ENCODE data around the gene MORN5. TPM values are rescaled to one million over a fixed set of nuclear protein-coding genes. Genes with fewer than 3 reads are reported as not detected.

The MORN5 gene
- total and polyA plus RNA-seq, 9 of the 15 experiments (the other 6 are each of a cell fraction or from before 2014, with no cell fraction given) = not detected

- Histone ChIP-seq H3K4me1 (replicated peaks in 1 of 2; ENCODE audit: control insufficient read depth in 2 of 2, insufficient read depth in 2 of 2, low read length in 2 of 2) (peaks cover 25 to 44% of the 10 kb centered on the region in 2 experiments; a peak in 4 of 5 replicates), H3K9me1 (ENCODE audit: control insufficient read depth, insufficient read depth, low read length) (no peaks in the 10 kb centered on the region), H3K27ac (ENCODE audit: extremely low read depth, low read depth, low read length) (no peak overlapping the region), H3K79me2 (ENCODE audit: control insufficient read depth, insufficient read depth, low read length) (peaks cover 10% of the 10 kb centered on the region), H3K9ac (ENCODE audit: insufficient read depth in 1 of 2, low read depth in 2 of 2, low read length in 2 of 2) (no peak overlapping the region), H2AFZ (ENCODE audit: low read depth, low read length) (no peak overlapping the region; the same call in 1 of the 2 replicates), H3K9me3 (replicated peaks; ENCODE audit: control insufficient read depth, insufficient read depth, low read depth, low read length) (peaks cover 2% of the 10 kb centered on the region; the same call in 1 of the 2 replicates), H3K36me3 (ENCODE audit: control insufficient read depth, insufficient read depth, low read length) (no peaks in the 10 kb centered on the region), H4K20me1 (replicated peaks; ENCODE audit: control insufficient read depth, insufficient read depth, low read length) (no peaks in the 10 kb centered on the region), H3K4me2 (ENCODE audit: insufficient read depth, low read length) (no peak overlapping the region), H3K27me3 (ENCODE audit: control insufficient read depth in 2 of 2, insufficient read depth in 2 of 2, low read length in 2 of 2) (no peaks in the 10 kb centered on the region), H3K4me3 (no peak overlapping the region)
- no TSS peak for BruUV-seq (replicated peaks)
- TF ChIP-seq HMG20A (CRISPR knock-in tag; conservative IDR thresholded peaks at IDR 0.05) = no peak
- TF ChIP-seq XRCC3 (IDR thresholded peaks at IDR 0.05) = no peak
- no peak for TF ChIP-seq FOXK1 (CRISPR knock-in tag; IDR thresholded peaks at IDR 0.05; ENCODE audit: borderline replicate concordance)
- no peak for TF ChIP-seq GABPB2 (CRISPR knock-in tag; conservative IDR thresholded peaks at IDR 0.05)
- TF ChIP-seq, protein P1, sequence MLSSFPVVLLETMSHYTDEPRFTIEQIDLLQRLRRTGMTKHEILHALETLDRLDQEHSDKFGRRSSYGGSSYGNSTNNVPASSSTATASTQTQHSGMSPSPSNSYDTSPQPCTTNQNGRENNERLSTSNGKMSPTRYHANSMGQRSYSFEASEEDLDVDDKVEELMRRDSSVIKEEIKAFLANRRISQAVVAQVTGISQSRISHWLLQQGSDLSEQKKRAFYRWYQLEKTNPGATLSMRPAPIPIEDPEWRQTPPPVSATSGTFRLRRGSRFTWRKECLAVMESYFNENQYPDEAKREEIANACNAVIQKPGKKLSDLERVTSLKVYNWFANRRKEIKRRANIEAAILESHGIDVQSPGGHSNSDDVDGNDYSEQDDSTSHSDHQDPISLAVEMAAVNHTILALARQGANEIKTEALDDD (IDR thresholded peaks at IDR 0.05) = peak; percentile 82
- TF ChIP-seq GATA2 (CRISPR knock-in tag; IDR thresholded peaks at IDR 0.05) = peak; percentile 61
- TF ChIP-seq SP1 (CRISPR knock-in tag; IDR thresholded peaks at IDR 0.05) = no peak
- no peak for TF ChIP-seq ZNF76 (CRISPR knock-in tag; IDR thresholded peaks at IDR 0.05; ENCODE audit: borderline replicate concordance)
- no peak for TF ChIP-seq HDAC6 (IDR thresholded peaks at IDR 0.05; ENCODE audit: low read depth, low read length)
- no peak for TF ChIP-seq KDM4B (IDR thresholded peaks at IDR 0.05; ENCODE audit: borderline replicate concordance in 2 of 2, low read depth in 1 of 2)
- no peak for TF ChIP-seq PYGO2 (tag; IDR thresholded peaks at IDR 0.05)
- TF ChIP-seq FOXM1 (IDR thresholded peaks at IDR 0.05; ENCODE audit: low read depth) = no peak
- no peak for TF ChIP-seq FOXM1 (CRISPR knock-in tag; IDR thresholded peaks at IDR 0.05; ENCODE audit: low read depth)
- no peak for DNase-seq (ENCODE audit: extremely low read depth in 1 of 4, low spot score in 3 of 4)
- in situ Hi-C loops (cut with MboI) (no loop called here), intact Hi-C loops (cut with micrococcal nuclease) (no loop called here)
- no peak for ATAC-seq
- 13% methylated on average over 4 of the region's 4 CpGs for WGBS (ENCODE audit: insufficient coverage, low coverage, missing lambda C conversion rate)
- ChIA-PET CTCF (ENCODE audit: low intra/inter-chr PET ratio) (no interaction called here), POLR2A (no interaction called here)
- peak; percentile 66 for FAIRE-seq
Observed at GRCh38 chr9:122217640-122218039, 57.9 kb downstream of the MORN5 start.

Data from K562 (cell line).